PC-3 (cell line): ENCODE results near the gene IL6ST. TPM values are rescaled to one million over a fixed set of nuclear protein-coding genes. Genes with fewer than 3 reads are reported as not detected.
"Not testable (repeated sequence)": the region's sequence is repeated elsewhere in the genome, so short reads cannot be mapped to it uniquely, and the experiment has no call there.

Experiments used
- ATAC-seq: fragments of 200-7000 bp; cut with Tn5 transposase; 2 replicates; pipeline ENCODE4 v1.9.1; 2020; ENCODE audit warnings: mild to moderate bottlenecking, moderate library complexity
- BruUV-seq: library from RNA; stranded (reverse); fragments of 400-500 nt; replicated peaks from 2 replicates; lab custom pipeline; 2021; lab: Mats Ljungman, UMichigan
- CTCF ChIA-PET: fragments of 300-600 bp; sonication (Branson Sonifier 250); formaldehyde crosslinking; loops from one replicate; lab custom pipeline; 2022; ENCODE audit warnings: antibody characterized with exemption; lab: Charles Lee
- POLR2A ChIA-PET: fragments of 300-600 bp; sonication (Branson Sonifier 250); formaldehyde crosslinking; loops from one replicate; lab custom pipeline; 2022; ENCODE audit warnings: antibody characterized with exemption; ENCODE audit not compliant: unreplicated experiment; lab: Charles Lee
- DNase-seq: peaks from one replicate; pipeline ENCODE4 v3.0.0-alpha.2; 2015
- H2AFZ ChIP-seq: fragments of 300-600 bp; sonication (generic); 2 replicates; pipeline ENCODE4 v1.6.0; 2016; ENCODE audit warnings: antibody characterized with exemption, low read length
- H3F3A ChIP-seq: fragments of 300-600 bp; sonication (generic); one replicate; pipeline ENCODE4 v1.6.0; 2017; ENCODE audit warnings: antibody characterized with exemption, low read length, control low read depth, mild to moderate bottlenecking; ENCODE audit not compliant: unreplicated experiment
- H3K27ac ChIP-seq: fragments of 300-600 bp; sonication (generic); 2 replicates; pipeline ENCODE4 v1.5.1; 2016; ENCODE audit warnings: mild to moderate bottlenecking, low read length
- H3K27me3 ChIP-seq: fragments of 300-600 bp; sonication (generic); 2 replicates; pipeline ENCODE4 v1.6.1; 2016; ENCODE audit warnings: low read length, mixed read lengths
- H3K36me3 ChIP-seq: fragments of 300-600 bp; sonication (generic); 2 replicates; pipeline ENCODE4 v1.6.1; 2016; ENCODE audit warnings: low read depth, mixed run types, low read length, mixed read lengths
- H3K4me1 ChIP-seq: fragments of 300-600 bp; sonication (generic); 2 replicates; pipeline ENCODE4 v1.5.1; 2016; ENCODE audit warnings: low read length; ENCODE audit not compliant: insufficient read depth
- H3K4me2 ChIP-seq: fragments of 300-600 bp; sonication (generic); 2 replicates; pipeline ENCODE4 v1.6.0; 2016; ENCODE audit warnings: low read length
- H3K4me3 ChIP-seq: fragments of 300-600 bp; sonication (generic); 2 replicates; pipeline ENCODE4 v1.5.1; 2016; ENCODE audit warnings: mild to moderate bottlenecking, low read length, mixed read lengths
- H3K79me2 ChIP-seq: fragments of 300-600 bp; sonication (generic); 2 replicates; pipeline ENCODE4 v1.6.1; 2017; ENCODE audit warnings: low read length, mixed read lengths
- H3K9ac ChIP-seq: fragments of 300-600 bp; sonication (generic); 2 replicates; pipeline ENCODE4 v1.6.0; 2016; ENCODE audit warnings: mild to moderate bottlenecking, low read length
- H3K9me2 ChIP-seq: fragments of 300-600 bp; sonication (generic); replicated peaks from 2 replicates; pipeline ENCODE4 v1.6.1; 2016; ENCODE audit warnings: mixed run types, low read length, mixed read lengths
- H3K9me3 ChIP-seq: fragments of 300-600 bp; sonication (generic); 2 replicates; pipeline ENCODE4 v1.6.1; 2016; ENCODE audit warnings: low read length, mixed read lengths
- H4K20me1 ChIP-seq: fragments of 300-600 bp; sonication (generic); 2 replicates; pipeline ENCODE4 v1.6.1; 2016; ENCODE audit warnings: low read length, mixed read lengths
- CTCF ChIP-seq: fragments of 300-600 bp; sonication (generic); conservative IDR thresholded peaks from 2 replicates; pipeline ENCODE4 v1.5.1; 2017; ENCODE audit warnings: antibody characterized with exemption, low read depth, mild to moderate bottlenecking, low read length
- EZH2 ChIP-seq: fragments of 300-600 bp; sonication (generic); IDR thresholded peaks from one replicate; pipeline ENCODE4 v1.6.1; 2017; ENCODE audit warnings: antibody characterized with exemption, mild to moderate bottlenecking, low read length; ENCODE audit not compliant: unreplicated experiment
- EZH2phosphoT487 ChIP-seq: fragments of 300-600 bp; sonication (generic); IDR thresholded peaks from 2 replicates; pipeline ENCODE4 v1.6.1; 2018; ENCODE audit warnings: mild to moderate bottlenecking, antibody characterized with exemption, low read length, borderline replicate concordance
- intact Hi-C: fragments of 100-400 bp; cut with micrococcal nuclease; formaldehyde crosslinking; loops from 2 replicates; pipeline ENCODE4 v1.9.0; 2023
- total RNA-seq: library from RNA; depleted of rRNA; stranded (reverse); fragments of >200 nt; gene quantifications from 2 replicates; pipeline ENCODE4 v1.2.3, GENCODE V29; 2014

IL6ST gene
- total RNA-seq, 1 experiment from 2014 or later: 28.0 TPM

- H3K27ac ChIP-seq: no peak overlapping the region
- intact Hi-C loops: no loop called here
- H2AFZ ChIP-seq: no peak overlapping the region
- ATAC-seq: no peak
- no peaks in the 10 kb centered on the region for H4K20me1 ChIP-seq
- no peak for DNase-seq
- no peaks in the 10 kb centered on the region for H3K36me3 ChIP-seq
- H3K9me2 ChIP-seq: no peaks in the 10 kb centered on the region
- CTCF ChIA-PET: no interaction called here
- no peaks in the 10 kb centered on the region for H3F3A ChIP-seq
- no peak overlapping the region for H3K4me2 ChIP-seq
- POLR2A ChIA-PET: no interaction called here
- no peaks in the 10 kb centered on the region for H3K9me3 ChIP-seq
- H3K4me1 ChIP-seq: no peaks in the 10 kb centered on the region
- H3K4me3 ChIP-seq: no peak overlapping the region
- H3K9ac ChIP-seq: no peak overlapping the region
- no peaks in the 10 kb centered on the region for H3K27me3 ChIP-seq
- TF ChIP-seq CTCF (no peak), EZH2 (no peak), EZH2phosphoT487 (no peak)
- H3K79me2 ChIP-seq: no peaks in the 10 kb centered on the region
- BruUV-seq: no TSS peak
These were observed 29.2 kb downstream of the IL6ST start for GRCh38 chr5:55965525-55965924.

- intact Hi-C loops: no loop called here
- ChIA-PET CTCF (no interaction called here), POLR2A (no interaction called here)
- no peak for ATAC-seq
- Histone ChIP-seq H3K27ac (no peak overlapping the region), H2AFZ (no peak overlapping the region), H3K4me1 (no peaks in the 10 kb centered on the region), H3K79me2 (no peaks in the 10 kb centered on the region), H3K4me3 (no peak overlapping the region), H3F3A (no peaks in the 10 kb centered on the region), H3K9me2 (no peaks in the 10 kb centered on the region), H4K20me1 (no peaks in the 10 kb centered on the region), H3K36me3 (no peaks in the 10 kb centered on the region), H3K9me3 (no peaks in the 10 kb centered on the region), H3K9ac (no peak overlapping the region), H3K4me2 (no peak overlapping the region), H3K27me3 (no peaks in the 10 kb centered on the region)
- no peak for DNase-seq
- no TSS peak for BruUV-seq
- TF ChIP-seq EZH2phosphoT487 (no peak), EZH2 (no peak), CTCF (no peak)
These were observed 34.0 kb downstream of the IL6ST start for GRCh38 chr5:55960779-55961178.

- Histone ChIP-seq H3K79me2 (no peaks in the 10 kb centered on the region), H4K20me1 (no peaks in the 10 kb centered on the region), H3K4me1 (no peaks in the 10 kb centered on the region), H3K9me2 (no peaks in the 10 kb centered on the region), H3F3A (no peaks in the 10 kb centered on the region), H3K9me3 (no peaks in the 10 kb centered on the region), H3K27me3 (no peaks in the 10 kb centered on the region), H3K9ac (no peak overlapping the region), H3K4me2 (no peak overlapping the region), H3K4me3 (no peak overlapping the region), H3K27ac (no peak overlapping the region), H2AFZ (no peak overlapping the region), H3K36me3 (no peaks in the 10 kb centered on the region; the same call in 1 of the 2 replicates)
- TF ChIP-seq EZH2phosphoT487 (no peak), EZH2 (no peak)
- no peak for DNase-seq
- intact Hi-C loops: no loop called here
- POLR2A ChIA-PET: interaction anchor here (0.5 to 0.6 kb wide), 2 partner anchors 38 to 300 kb away, joined by 3 to 4 read pairs; no protein-coding TSS in a partner anchor
- BruUV-seq: no TSS peak
- CTCF ChIA-PET: no interaction called here
- ATAC-seq: no peak
These were observed 35.6 kb downstream of the IL6ST start for GRCh38 chr5:55959208-55959607.

GRCh38 chr5:55941154-55941553 lies 53.6 kb downstream of the IL6ST start:
- H4K20me1 ChIP-seq, H3K9me2 ChIP-seq, DNase-seq, ATAC-seq, H3F3A ChIP-seq, H3K9ac ChIP-seq, intact Hi-C loops, POLR2A ChIA-PET, H3K4me1 ChIP-seq, H3K9me3 ChIP-seq, H3K27ac ChIP-seq, H3K4me2 ChIP-seq, CTCF ChIA-PET, H3K4me3 ChIP-seq, H3K36me3 ChIP-seq, H3K79me2 ChIP-seq, H3K27me3 ChIP-seq, BruUV-seq, H2AFZ ChIP-seq: not testable (repeated sequence)

- intact Hi-C loops, H3K9me2 ChIP-seq, CTCF ChIA-PET, BruUV-seq, H3K27me3 ChIP-seq, H3K27ac ChIP-seq, H3K36me3 ChIP-seq, H3K4me2 ChIP-seq, H3K9ac ChIP-seq, DNase-seq, H3K79me2 ChIP-seq, H3K4me1 ChIP-seq, H3K9me3 ChIP-seq, POLR2A ChIA-PET, H3K4me3 ChIP-seq, ATAC-seq, H4K20me1 ChIP-seq, H2AFZ ChIP-seq, H3F3A ChIP-seq: not testable (repeated sequence)
These were observed 57.2 kb downstream of the IL6ST start for GRCh38 chr5:55937598-55937997.
